ENCODE results near the gene TM9SF2. TPM values are rescaled to one million over a fixed set of nuclear protein-coding genes. Genes with fewer than 3 reads are reported as not detected.
"Not testable (repeated sequence)": the region's sequence is repeated elsewhere in the genome, so short reads cannot be mapped to it uniquely, and the experiment has no call there.

TM9SF2 gene
- total RNA-seq, 1 donor from 2014 or later, result 91.4 TPM

GRCh38 chr13:99536023-99536422 is 34.8 kb downstream of the TM9SF2 start:
- no peak for DNase-seq (ENCODE audit: low spot score)

GRCh38 chr13:99540530-99540929 is 39.3 kb downstream of the TM9SF2 start:
- no peak for DNase-seq (ENCODE audit: low spot score)

GRCh38 chr13:99542788-99543406 is 41.6 kb downstream of the TM9SF2 start:
- DNase-seq (ENCODE audit: low spot score), result no peak

- DNase-seq (ENCODE audit: low spot score), result no peak
Measured at GRCh38 chr13:99545361-99545760, 44.1 kb downstream of the TM9SF2 start.

- no peak for DNase-seq (ENCODE audit: low spot score)
Measured at GRCh38 chr13:99545979-99546378, 44.7 kb downstream of the TM9SF2 start.

- DNase-seq (ENCODE audit: low spot score), result no peak
Measured at GRCh38 chr13:99546878-99547277, 45.6 kb downstream of the TM9SF2 start.

GRCh38 chr13:99548448-99548847 is 47.2 kb downstream of the TM9SF2 start:
- DNase-seq (ENCODE audit: low spot score), result no peak

GRCh38 chr13:99553033-99553432 is 51.8 kb downstream of the TM9SF2 start:
- DNase-seq (ENCODE audit: low spot score), result no peak

GRCh38 chr13:99555149-99555548 is 53.9 kb downstream of the TM9SF2 start:
- no peak for DNase-seq (ENCODE audit: low spot score)

GRCh38 chr13:99556867-99557443 is 55.7 kb downstream of the TM9SF2 start:
- DNase-seq (ENCODE audit: low spot score), result no peak

GRCh38 chr13:99558570-99559180 is 57.4 kb downstream of the TM9SF2 start:
- no peak for DNase-seq (ENCODE audit: low spot score)

- DNase-seq (ENCODE audit: low spot score), result no peak
Measured at GRCh38 chr13:99559560-99559959, 58.3 kb downstream of the TM9SF2 start.

- no peak for DNase-seq (ENCODE audit: low spot score)
Measured at GRCh38 chr13:99563404-99563803, 62.1 kb downstream of the TM9SF2 start.

GRCh38 chr13:99564386-99564785 is 63.1 kb downstream of the TM9SF2 start:
- no peak for DNase-seq (ENCODE audit: low spot score)

GRCh38 chr13:99565478-99566124 is 64.3 kb downstream of the TM9SF2 start:
- DNase-seq (ENCODE audit: low spot score), result no peak

- no peak for DNase-seq (ENCODE audit: low spot score)
Measured at GRCh38 chr13:99566125-99567083, 65.1 kb downstream of the TM9SF2 start.

GRCh38 chr13:99568901-99569300 is 67.6 kb downstream of the TM9SF2 start:
- not testable (repeated sequence) for DNase-seq (ENCODE audit: low spot score)

GRCh38 chr13:99572131-99572530 is 70.9 kb downstream of the TM9SF2 start:
- DNase-seq (ENCODE audit: low spot score), result no peak

GRCh38 chr13:99572921-99573320 is 71.6 kb downstream of the TM9SF2 start:
- DNase-seq (ENCODE audit: low spot score), result no peak

GRCh38 chr13:99575376-99576120 is 74.3 kb downstream of the TM9SF2 start:
- no peak for DNase-seq (ENCODE audit: low spot score)
